ENCODE data around the gene NAIF1.
"Not testable (repeated sequence)": the region's sequence is repeated elsewhere in the genome, so short reads cannot be mapped to it uniquely, and the experiment has no call there.

Gene NAIF1, protein sequence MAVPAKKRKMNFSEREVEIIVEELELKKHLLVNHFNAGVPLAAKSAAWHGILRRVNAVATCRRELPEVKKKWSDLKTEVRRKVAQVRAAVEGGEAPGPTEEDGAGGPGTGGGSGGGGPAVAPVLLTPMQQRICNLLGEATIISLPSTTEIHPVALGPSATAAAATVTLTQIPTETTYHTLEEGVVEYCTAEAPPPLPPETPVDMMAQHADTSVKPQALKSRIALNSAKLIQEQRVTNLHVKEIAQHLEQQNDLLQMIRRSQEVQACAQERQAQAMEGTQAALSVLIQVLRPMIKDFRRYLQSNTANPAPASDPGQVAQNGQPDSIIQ

DNA sequence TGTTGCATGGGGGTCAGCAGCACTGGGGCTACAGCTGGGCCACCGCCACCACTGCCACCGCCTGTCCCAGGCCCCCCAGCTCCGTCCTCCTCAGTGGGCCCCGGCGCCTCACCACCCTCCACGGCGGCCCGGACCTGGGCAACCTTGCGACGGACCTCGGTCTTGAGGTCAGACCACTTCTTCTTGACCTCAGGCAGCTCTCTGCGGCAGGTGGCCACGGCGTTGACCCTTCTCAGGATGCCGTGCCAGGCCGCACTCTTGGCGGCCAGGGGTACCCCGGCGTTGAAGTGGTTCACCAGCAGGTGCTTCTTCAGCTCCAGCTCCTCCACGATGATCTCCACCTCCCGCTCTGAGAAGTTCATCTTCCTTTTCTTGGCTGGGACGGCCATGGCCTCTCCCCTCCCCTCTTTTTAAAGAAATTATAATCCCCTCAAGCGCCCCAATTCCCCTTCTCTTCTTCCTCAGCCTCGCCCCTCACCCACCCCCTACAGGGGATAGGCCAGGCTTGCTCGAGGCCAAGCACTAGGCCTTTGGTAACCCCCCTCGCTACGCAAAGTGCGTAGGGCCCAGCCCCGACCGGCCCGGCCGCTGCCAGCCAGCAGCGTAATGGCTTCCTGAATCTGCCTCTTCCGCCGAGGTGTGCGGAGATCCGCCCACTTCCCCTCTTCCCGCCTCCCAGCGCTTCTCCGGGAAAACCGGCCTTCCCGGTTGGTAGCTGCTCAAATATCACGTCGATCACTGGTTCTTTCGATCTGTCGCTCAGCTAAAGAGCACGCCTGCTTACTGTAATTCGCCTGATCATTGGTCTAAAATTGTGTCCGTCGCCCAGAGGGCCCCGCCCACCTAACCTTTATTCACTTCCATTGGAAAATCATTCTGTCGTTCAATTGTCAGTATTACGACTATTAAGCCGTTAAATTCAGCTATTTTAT is at the start of gene NAIF1:
NAIF1 (minus strand) TSS at position 608 of the 932 bp plus-strand sequence; CDS start at position 389, 219 bp downstream.
- DNase-seq: peak; percentile 96

DNA sequence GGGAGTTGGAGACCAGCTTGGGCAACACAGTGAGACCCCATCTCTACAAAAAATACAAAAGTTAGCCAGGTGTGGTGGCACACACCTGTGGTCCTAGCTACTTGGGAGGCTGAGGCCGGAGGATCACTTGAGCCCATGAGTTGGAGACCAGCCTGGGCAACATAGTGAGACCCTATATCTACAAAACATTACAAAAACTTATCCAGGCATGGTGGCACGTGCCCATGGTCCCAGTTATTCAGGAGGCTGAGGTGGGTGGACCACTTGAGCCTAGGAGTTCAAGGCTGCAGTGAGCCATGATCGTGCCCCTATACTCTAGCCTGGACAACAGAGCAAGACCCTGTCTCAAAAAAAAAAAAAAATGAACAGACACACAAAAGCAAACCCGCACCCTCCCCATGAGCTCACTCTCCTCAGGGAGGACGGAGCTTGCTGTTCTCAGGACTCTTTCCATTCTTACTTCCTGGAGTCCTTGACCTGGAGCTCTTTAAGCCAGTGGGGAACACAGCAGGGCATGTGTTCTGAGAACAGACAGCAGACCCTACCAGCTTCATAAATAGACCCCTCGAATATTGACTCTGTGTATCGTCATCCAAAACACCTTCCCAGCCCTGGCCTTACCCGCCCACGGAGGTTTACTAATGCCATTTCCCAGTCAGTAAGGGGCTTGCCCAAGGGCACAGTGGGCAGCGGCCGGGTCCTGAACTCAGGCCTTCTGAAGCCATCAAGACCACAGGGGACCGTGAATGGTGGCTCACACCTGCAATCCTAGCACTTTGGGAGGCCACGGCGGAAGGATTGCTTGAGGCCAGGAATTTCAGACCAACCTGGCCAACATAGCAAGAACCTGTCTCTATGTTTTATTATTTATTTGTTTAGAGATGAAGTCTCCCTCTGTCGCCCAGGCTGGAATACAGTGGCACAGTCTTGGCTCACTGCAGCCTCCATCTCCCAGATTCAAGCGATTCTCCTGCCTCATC is 49.3 kb upstream of the NAIF1 start:
- DNase-seq: no peak

DNA sequence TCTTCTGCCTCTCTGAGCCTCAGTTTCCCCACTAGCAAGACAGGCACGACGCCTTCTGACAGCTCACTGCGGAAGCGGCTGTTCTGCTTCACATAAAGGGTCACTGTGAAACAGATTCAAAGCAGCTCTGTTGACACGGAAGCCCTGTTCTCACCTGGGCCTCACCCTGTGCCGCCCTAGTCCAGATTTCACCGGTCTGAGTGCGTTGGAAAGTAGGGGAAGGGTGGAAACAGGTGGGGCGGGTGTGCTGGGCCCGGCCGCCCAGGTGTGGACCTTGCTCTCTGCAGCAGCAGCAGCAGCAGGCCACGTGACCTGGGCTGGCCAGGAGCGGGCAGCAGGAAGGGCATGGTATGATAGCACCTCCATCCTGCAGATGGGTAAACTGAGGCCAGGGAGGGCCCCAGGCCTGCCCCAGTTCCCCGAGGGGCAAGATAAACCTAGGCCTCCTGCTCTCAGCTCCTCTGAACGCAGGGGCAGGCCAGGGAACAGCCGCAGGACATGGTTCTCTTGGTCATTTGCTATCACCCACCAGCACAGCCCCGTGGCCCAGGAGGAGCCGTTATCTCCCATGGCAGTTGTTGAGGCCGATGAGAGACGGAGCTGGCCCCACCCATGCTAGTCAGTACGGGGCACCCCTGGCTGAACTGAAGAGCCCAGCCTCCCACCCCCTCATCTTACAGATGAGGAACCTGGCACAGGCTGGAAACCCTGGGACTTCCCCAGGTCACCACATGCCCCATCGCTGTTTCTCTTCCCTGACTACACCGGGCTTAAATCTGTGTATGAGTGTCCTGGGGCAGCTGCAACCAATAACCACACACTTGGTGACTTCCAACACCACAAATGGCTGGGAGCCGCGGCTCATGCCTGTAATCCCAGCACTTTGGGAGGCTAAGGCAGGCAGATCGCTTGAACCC is 48.3 kb upstream of the NAIF1 start:
- no peak for DNase-seq

DNA sequence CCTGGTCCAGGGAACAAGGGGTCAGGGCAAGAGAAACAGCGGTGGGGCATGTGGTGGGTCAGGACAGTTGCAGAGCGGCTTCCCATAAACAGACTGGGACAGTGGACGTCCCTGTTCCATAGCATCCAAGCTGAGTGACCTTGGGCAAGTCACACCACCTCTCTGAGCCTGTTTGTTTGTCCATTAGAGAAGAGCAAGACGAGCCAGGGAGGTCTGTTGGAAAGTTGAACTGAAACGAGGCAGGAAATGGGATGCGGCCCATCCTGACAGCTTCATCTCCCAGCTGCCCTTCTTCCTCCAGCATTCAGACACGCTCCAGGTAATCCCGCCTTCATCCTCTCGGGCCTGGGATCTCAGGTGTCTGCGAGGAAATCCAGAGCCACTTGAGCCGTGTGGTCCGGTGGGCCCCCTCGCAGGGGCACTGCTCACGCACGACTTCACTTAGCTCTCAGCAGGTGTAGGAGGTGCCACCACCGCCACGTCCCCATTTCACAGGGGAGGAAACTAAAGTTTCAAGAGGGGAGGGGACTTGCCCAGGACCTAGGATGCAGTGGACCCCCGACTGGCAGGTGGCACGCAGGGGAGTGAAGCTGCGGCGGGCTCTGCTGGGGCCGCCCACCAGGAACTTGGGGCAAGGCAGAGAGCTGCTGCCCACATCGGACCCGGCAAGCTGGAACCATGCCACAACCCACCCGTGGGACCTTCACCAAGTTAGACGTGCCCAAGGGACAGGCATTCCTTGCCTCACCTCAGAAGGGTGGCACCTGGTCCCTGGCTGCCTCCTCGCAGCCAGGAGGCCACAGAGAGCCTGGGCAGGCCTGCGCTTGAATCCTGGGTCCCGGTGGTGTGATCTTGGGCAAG is 47.4 kb upstream of the NAIF1 start:
- DNase-seq: no peak

DNA sequence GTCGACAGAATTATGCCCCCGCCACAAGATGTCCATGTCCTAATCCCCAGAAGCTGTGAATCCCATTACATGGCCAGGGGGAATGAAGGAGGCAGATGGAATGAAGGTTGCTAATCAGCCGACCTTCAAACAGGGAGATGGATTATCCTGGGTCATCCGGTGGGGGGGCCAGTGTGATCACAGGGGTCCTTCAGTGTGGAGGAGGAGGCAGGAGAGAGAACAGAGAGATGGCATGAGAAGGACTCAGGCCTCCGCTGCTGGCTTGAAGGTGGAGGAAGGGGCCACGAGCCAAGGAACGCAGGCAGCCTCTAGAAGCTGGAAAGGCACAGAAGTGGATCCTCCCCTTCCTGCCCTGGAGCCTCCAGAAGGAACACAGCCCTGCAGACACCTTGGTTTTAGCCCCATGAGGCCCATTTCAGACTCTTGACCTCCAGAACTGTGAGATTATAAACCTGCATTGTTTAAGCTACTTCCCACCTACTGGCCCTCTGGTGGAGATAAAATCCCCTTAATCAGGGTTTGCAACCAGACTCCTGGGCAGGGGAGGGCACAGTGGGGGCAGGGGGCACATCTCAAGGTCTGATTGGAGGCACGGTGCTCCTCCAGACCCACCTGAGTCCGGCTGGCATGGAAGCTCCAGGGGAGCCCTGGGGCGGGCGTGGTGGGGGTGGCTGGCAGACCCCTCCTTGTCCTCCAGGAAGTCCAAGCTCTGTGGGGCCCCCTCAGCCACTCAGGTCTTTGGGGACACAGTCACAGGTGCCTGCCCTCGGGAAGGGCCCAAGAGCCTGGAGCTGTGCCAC is 46.6 kb upstream of the NAIF1 start:
- DNase-seq: no peak

DNA sequence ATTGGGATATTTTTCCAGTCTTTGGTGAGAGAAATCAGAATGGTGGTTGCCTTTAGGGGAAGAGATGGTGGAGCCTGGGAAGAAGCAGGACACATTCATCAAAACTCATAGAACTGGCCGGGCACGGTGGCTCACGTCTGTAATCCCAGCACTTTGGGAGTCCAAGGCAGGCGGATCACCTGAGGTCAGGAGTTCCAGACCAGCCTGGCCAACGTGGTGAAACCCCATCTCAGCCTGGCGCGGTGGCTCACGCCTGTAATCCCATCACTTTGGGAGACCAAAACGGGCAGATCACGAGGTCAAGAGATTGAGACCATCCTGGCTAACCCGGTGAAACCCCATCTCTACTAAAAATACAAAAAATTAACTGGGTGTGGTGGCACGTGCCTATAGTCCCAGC is 44.6 kb upstream of the NAIF1 start:
- DNase-seq: not testable (repeated sequence)

DNA sequence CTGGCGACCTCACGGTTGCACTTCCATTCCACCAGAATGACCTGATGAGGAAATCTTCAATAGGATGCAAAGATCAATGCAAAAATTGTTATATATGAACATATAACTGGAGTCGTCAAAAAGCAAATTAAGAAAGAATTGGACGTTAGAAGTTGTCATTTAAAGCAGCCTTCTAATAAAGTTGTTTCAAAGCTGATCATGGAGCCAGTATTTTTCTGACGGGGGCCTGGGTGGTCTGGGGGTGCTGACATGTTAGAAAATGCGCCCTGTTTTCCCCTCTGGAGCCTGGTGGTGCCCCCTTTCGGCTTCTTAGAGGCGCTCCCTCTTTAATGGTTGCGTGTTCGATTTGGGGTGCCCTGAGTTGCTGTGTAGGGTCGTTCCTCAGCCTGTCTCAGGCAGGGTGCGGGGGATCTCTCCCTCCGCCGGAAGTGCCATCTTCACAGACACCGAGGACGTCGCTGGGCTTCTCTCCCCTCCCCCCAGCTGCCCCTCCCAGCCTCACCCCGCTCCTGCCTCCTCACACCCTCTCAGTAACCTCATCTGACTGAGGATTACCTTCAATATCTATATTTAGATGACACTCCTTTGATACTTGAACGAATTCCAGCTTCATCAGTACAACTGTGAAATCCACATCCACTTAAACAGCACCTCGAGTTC is 42.1 kb upstream of the NAIF1 start:
- no peak for DNase-seq

DNA sequence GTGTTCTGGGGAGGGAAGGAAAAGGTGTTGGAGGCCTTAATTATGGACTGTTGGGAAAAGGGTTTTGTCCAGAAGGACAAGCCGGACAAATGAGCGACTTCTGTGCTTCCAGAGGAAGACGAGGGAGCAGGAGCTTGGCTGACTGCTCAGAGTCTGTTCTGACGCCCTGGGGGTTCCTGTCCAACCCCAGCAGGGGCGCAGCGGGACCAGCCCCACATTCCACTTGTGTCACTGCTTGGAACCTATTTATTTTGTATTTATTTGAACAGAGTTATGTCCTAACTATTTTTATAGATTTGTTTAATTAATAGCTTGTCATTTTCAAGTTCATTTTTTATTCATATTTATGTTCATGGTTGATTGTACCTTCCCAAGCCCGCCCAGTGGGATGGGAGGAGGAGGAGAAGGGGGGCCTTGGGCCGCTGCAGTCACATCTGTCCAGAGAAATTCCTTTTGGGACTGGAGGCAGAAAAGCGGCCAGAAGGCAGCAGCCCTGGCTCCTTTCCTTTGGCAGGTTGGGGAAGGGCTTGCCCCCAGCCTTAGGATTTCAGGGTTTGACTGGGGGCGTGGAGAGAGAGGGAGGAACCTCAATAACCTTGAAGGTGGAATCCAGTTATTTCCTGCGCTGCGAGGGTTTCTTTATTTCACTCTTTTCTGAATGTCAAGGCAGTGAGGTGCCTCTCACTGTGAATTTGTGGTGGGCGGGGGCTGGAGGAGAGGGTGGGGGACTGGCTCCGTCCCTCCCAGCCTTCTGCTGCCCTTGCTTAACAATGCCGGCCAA is 41.3 kb upstream of the NAIF1 start:
- DNase-seq: no peak

DNA sequence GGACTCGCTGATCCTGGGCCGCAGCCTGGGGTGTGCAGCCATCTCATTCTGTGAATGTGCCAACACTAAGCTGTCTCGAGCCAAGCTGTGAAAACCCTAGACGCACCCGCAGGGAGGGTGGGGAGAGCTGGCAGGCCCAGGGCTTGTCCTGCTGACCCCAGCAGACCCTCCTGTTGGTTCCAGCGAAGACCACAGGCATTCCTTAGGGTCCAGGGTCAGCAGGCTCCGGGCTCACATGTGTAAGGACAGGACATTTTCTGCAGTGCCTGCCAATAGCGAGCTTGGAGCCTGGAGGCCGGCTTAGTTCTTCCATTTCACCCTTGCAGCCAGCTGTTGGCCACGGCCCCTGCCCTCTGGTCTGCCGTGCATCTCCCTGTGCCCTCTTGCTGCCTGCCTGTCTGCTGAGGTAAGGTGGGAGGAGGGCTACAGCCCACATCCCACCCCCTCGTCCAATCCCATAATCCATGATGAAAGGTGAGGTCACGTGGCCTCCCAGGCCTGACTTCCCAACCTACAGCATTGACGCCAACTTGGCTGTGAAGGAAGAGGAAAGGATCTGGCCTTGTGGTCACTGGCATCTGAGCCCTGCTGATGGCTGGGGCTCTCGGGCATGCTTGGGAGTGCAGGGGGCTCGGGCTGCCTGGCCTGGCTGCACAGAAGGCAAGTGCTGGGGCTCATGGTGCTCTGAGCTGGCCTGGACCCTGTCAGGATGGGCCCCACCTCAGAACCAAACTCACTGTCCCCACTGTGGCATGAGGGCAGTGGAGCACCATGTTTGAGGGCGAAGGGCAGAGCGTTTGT is 40.5 kb upstream of the NAIF1 start:
- DNase-seq: no peak

DNA sequence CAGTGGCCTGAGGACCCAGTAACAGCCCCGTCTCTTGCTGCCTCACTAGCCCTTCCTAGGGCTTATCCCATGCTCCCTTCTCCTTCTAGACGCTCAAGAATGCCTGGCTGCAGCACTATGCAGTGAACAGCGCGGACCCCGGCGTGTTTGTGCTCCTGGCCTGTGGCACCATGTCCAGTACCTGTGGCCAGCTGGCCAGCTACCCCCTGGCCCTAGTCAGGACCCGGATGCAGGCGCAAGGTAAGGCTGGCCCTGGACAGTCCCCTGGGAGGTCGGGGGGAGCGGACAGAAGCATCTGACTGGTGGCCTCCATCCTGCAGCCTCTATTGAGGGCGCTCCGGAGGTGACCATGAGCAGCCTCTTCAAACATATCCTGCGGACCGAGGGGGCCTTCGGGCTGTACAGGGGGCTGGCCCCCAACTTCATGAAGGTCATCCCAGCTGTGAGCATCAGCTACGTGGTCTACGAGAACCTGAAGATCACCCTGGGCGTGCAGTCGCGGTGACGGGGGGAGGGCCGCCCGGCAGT is 39.9 kb upstream of the NAIF1 start:
- DNase-seq: no peak

DNA sequence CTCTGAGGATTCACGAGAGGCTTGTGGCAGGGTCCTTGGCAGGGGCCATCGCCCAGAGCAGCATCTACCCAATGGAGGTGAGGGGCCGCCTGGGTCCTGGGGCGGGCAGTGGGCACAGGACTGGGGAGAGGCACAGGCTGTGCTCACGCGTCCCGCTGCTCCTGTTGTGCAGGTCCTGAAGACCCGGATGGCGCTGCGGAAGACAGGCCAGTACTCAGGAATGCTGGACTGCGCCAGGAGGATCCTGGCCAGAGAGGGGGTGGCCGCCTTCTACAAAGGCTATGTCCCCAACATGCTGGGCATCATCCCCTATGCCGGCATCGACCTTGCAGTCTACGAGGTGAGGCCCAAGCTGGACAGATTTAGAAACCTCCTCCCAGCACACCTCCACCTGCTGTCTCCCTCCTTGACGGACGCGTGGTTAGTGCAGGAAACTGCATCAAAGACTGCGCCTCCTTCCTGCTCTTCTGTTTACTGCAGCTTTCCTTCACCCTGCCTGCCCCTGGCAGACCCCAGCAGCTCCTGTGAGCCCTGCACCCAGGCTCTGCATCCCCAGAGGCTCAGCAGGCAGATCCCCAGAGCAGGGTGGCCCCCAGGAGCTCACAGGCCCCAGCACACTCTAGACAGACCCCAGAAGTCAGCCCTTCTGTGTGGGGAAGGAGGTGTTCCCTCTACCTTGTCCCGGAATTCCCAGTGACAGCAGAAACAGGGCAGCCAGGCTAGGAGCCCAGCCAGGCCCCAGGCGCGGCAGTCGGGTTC is 39.2 kb upstream of the NAIF1 start:
- DNase-seq: peak; percentile 30

DNA sequence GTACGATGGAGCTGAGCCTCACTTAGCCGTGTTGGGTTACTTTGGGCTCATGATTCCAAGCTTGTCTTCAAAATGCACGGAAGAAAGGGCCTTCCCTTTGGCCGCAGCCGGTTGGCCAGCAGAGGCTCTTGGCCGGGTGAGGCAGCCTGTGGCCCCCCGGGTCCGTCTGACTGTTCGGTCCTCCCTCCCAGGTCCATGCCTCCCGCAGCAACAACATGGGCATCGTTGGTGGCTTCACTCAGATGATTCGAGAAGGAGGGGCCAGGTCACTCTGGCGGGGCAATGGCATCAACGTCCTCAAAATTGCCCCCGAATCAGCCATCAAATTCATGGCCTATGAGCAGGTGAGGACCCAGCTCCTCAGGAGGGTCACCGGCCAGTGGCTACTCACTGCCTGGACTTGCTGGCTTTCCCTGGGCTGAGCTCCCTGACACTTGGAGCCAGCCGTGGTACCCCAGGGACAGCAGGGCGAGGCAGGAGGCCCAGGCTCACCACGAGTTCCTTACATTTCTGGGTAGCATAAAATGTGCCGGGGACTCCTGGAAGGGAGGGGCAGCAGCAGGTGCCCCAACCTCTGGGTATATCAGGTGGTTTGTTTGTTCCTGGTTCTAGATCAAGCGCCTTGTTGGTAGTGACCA is 38.5 kb upstream of the NAIF1 start:
- DNase-seq: no peak

DNA sequence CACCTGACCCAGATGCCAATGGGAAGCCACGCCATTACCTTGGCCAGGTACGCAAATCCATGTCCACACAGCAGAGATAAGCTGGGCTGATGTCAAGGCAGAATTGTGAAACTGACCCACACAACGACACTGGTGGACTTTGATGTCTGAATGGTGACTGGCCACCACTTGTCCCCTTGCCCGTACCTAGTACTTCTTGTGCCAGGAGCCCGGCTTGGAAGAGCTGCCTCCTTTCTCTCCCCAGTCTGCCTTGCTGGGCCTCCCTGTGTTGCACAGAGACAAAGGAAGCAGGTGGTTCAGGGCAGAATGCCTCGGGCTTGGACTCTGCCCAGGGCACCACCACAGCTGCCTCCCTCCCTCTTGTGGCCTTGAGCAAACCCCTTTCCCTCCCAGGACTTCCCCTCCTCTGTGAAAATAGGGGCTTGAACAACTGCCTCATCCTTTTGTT is 37.1 kb upstream of the NAIF1 start:
- DNase-seq: no peak

DNA sequence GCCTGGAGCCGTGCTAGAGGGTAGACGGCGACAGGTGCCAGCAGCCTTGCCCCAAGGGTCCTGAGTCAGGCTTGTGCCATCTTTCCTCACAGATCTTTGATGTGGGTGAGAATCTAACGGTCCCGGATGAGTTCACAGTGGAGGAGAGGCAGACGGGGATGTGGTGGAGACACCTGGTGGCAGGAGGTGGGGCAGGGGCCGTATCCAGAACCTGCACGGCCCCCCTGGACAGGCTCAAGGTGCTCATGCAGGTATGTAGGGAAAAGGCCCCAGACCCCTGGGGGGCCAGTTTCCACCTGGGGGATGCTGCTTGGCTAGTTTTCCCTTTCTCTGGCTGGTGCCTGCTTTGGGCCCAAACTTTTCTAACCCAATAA is 36.5 kb upstream of the NAIF1 start:
- DNase-seq: peak; percentile 72

DNA sequence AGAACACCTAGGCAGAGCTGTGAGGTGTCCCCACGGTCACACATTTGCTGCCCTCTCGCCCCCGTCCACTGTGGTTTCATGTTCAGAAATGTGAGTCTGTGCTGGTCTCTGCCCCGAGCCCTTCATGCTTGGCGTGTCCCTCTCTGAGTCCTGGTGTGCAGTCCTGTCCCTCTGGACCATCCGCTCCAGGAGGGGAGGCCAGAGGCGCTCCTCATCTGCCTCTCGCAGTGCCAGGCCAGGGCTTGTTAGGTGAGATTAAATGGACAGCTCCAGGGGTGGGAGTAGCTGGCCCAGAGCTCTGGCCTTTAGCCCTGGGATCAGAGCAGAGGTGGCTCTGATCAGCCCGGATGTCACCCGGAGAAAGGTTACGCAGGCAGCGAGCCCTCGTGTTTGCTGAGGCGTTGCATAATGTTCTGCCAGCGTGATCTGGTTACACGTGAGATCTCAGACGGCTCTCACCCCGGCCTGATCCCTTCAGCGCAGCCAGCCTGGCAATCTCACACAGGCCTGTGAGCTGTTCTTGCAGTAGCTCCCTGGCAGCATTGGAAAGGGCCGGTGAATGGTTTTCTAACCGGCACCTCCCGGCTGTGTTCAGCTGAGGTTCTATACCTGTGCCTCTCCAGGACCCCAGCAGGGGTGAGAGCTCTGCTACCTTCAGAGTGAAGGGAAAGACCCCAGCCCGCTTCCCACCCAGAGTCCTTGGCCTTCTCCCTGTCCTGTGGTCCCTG is 35.9 kb upstream of the NAIF1 start:
- DNase-seq: no peak
